ENCODE results near the gene MRGPRE.

MRGPRE gene

DNA sequence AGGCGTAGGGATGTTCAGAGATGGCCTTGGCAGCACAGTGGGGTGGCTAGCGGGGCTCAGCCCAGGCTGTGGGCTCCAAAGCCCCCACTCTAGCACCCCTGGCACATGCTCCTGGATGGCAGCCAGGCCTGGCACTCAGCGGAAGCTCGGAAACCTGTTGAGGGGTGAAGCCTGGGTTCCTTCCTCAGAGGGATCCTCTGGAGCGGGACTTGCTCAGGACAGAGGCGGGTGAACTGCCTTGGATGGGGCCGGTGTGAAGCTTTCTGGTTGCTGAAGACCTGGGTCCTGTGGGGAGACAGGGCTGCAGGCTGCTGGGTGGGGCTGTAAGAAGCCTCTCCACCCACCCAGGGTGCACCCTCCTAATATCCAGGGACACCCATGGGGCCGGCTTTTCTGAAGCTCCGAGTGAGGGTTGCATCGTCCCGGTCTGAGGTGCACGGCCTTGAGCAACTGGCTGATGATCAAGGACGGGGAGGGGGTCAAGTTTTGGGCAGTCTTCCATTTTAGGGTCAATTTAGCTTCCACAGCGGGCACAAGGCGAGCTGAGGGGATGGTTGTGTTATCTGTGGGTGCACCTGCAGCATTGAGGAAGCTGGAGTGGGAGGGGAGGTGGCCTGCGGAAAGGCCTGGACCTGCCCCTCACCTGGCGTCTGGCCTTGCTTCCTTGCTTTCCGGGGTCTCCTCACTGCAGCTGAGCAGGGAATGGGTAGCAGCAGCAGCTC lies 5.2 kb downstream of the MRGPRE start:
- no peak for DNase-seq (ENCODE audit: low read depth in 4 of 4, low spot score in 1 of 4)

DNA sequence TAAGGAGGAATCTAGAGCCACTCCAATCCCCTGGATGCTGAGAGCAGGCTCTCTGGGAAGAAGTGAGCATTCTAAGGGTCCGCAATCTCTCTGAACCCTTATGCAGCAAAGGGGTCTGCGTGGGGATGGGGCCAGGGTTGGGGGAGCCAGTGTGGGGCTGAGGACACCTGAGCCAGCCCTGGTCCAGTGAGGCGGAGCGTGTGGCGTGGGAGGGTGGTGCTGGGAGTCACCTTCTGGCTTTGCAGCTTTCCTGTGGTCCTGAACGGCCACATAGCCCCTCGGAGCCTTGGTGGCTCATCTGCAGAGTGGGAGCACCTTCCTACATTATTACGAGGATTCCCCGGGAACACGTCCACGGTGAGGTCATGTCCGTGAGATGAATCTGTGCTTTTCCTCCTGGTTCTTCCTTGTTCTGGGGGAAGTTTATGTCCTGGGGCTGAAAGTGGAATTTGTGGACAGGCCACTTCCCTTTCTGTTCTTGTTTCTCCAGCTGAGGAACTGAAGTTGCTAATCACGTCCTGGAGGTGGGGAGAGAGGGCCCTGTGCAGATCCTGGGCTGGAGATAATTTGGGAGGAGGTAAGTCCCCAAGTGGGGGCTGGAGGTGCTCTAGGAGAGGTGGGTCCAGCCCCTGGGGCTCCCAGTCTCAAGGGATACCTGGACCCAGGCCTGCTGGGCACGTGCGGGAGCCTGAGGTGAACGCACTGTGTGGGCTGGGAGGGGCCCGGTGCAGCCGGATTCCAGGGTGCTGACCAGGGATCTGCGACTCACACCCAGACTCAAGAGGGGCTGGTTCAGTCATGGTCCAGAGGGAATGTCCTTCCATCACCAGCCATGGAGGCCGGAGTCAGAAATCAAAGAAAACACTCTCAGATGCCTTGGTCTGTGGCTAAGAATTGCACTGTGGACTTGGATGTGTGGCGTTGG lies 6.1 kb downstream of the MRGPRE start:
- DNase-seq (ENCODE audit: low read depth in 4 of 4, low spot score in 1 of 4): no peak

DNA sequence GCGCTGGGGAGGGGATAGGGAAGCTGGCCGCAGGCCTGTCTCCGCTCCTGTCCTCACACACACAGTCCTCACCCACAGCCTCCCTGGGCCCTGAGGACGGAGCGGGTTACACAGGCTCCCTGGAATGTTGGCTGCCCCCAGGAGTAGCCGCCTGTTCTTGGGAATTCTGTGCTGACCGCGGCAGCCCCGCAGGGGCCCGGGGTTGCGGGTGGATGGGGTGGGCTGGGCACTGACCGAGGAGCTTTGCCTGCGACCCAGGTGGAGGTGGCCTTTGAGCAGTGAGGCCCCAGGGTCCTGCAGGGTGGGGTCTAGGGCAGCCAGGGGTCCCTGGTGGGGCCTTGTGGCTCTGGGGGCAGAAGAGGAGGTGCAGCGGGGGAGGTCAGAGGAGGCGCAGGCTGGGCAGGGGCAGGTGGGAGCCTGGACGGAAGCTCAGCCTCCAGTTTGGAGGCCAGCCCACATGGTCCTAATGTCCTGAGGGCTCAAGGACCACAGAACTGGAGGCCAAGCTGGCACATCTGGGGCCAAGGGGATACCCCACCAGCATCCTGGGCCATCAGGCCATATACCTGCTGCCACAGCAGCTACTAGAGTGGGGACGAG lies 7.0 kb downstream of the MRGPRE start:
- DNase-seq (ENCODE audit: low read depth in 4 of 4, low spot score in 1 of 4): no peak

DNA sequence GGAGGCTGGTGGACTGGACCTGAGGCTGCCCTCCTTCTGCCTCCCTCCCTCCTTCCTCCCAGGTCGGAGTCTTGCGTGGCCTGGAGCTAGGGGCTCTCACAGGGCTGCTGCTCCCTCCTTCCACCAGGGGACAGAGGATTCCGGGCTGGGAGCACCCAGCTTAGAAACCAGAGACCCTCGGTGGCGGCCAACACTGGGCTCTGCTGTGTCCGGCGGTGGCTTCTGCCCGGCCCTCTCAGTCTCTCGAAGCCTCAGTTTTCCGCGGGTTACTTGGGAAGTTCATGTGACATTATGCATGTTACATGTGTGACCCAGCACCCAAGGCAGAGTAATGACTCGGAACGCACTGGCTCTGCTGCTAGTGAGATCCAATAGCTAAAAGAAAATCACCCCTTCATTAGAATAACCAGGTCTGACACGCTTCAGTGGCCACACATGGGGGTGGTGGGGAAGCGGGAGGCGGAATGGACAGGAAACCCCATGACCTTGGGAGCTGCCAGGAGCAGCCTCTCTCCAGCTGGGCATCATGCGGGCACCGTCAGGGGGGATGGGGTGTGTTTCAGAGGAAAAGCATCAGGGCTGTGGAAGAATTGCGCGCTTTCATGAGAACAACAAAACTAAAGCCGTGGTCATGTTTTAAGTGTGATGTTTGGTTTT lies 7.7 kb downstream of the MRGPRE start:
- no peak for DNase-seq (ENCODE audit: low read depth in 4 of 4, low spot score in 1 of 4)

- no peak for DNase-seq (ENCODE audit: low read depth in 4 of 4, low spot score in 1 of 4)
Measured at GRCh38 chr11:3223932-3224381, 8.3 kb downstream of the MRGPRE start.

DNA sequence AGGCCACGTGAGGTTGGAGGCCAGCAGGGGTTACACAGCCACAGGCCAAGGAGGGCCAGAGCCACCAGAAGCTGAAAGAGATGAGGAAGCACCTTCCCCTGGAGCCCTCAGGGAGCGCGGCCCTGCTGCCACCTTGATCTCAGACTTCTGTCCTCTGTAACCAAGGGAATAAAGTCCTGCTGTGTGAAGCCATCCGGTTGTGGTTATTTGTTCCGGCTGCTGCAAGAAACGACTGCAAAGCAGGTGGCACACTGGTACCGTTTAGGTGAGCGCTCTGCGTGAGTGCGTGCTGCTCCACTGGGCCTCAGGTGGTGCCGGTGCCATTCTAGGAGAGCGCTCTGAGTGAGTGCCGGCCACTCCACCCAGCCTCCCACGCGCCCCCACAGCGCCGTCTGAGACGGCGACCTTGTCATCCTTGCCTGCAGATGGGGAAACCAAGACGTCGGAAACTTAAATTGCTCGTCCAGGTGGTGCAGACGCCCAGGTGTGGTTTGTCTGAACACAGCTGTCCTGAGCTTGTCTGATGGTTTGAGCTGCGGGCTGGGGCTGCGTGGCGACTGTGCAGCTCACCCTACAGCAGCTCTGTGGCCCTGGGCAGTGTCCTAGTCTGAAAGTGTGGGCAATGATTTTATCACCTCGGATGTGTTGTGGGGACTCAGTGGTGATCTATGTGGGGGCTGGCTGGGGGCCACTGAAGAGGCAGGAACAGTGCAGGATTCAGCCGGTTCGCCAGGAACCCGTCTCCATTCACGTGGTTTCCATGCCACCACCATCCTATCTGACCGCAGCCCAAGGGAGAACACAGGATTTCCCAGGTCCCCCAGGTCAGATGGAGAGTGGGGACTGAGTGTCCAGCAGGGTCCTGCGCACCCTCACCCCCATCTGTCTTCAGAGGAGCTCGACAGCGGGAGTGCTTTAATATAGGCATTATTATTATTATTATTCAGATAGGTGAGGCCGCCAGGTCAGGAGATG lies 9.0 kb downstream of the MRGPRE start:
- no peak for DNase-seq (ENCODE audit: low read depth in 4 of 4, low spot score in 1 of 4)

- no peak for DNase-seq (ENCODE audit: low read depth in 4 of 4, low spot score in 1 of 4)
Measured at GRCh38 chr11:3222003-3222855, 10.0 kb downstream of the MRGPRE start.

DNA sequence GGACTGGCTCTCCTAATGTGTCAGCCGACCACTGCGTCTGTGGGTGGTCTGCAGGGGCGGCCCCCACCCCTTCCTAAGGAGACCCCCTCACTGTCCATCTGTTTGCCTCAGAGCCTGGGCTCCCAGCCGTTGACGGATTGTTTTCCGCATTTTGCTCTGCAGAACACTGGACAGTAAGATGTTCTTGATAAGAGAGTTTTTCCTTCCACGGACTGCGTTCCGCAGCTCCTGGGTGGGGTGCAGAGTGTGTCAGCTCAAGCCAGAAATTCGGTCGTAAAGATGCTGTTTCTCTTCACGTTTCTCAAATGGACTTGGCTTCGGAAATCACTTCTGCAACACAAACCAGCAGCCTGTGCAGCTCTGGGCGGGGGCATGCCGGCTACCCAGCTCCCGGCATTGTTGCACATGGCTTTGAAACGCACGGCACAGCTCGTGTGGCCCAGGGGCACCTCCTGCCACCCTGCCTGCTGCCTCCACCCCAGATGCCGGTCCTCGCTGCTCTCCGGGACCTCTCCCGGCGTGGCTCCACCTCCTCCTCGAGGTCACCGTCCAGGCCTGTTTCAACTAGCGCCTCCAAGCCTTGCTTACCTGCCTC lies 10.7 kb downstream of the MRGPRE start:
- no peak for DNase-seq (ENCODE audit: low read depth in 4 of 4, low spot score in 1 of 4)

- no peak for DNase-seq (ENCODE audit: low read depth in 4 of 4, low spot score in 1 of 4)
Measured at GRCh38 chr11:3220521-3221407, 11.5 kb downstream of the MRGPRE start.

DNA sequence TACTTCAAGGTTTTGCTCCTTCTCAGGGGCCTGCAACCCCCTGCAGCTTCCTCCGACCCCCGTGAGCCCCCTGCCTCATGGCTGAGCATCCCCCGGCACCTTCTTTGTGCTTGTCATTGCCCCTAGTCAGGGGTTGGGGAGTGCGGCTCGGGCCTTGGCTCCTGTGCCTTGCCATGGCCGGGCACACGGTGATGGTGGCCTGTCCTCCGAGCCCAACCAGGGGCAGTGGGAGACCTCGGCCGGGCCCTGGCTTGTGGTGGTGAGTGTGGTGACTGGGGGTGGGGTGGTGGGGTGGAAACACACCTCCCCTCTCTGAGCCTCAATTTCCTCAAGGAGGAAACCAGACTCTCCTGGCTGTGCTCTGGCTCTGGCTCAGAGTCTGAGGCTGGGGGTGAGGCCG lies 12.1 kb downstream of the MRGPRE start:
- no peak for DNase-seq (ENCODE audit: low read depth in 4 of 4, low spot score in 1 of 4)

- DNase-seq (ENCODE audit: low read depth in 4 of 4, low spot score in 1 of 4): no peak
Measured at GRCh38 chr11:3219281-3219892, 12.8 kb downstream of the MRGPRE start.

DNA sequence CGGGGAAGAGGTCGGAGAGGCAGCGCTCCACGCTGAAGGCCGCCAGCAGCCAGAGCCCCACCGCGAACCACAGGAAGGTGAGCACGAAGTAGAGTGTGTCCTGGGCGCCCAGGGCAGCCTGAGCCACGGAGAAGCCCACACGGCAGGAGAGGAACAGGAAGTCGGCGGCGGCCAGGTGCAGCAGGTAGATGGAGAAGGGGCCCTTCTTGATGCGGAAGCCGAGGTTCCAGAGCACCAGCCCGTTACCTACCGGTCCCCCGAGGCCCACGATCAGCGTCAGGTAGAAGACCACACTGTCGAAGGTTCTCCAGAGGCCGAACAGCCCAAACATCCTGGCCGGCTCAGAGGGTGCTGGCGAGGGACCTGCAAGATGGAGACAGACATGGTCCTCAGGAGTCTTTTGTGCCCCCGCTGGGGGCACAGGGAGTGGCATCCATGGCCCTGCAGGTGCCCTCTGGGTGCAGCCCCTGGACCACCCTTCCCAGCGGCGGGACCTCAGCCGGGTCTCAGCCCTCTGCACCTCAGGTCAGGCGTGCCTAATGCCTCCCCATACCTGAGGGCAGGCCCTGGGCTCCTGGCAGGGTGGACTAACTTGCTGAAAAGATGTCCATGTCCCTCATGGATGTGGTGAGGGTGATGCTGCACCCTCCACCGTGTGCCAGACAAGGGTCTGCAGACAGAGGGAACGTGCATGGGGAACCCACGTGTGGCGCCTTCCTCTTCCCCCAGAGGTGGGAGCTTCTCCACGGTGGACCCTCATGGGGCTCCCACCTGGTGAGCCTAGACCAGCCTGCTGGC lies 13.5 kb downstream of the MRGPRE start, which contains the start of gene MRGPRG:
Gene MRGPRG (minus strand): TSS at position 331 of the 798 bp plus-strand sequence. CDS start 0 bp downstream, at position 331.
- DNase-seq (ENCODE audit: low read depth in 4 of 4, low spot score in 1 of 4): no peak

GRCh38 chr11:3217818-3218482 lies 14.3 kb downstream of the MRGPRE start:
- no peak for DNase-seq (ENCODE audit: low read depth in 4 of 4, low spot score in 1 of 4)

GRCh38 chr11:3216027-3216525 lies 16.1 kb downstream of the MRGPRE start:
- no peak for DNase-seq (ENCODE audit: low read depth in 4 of 4, low spot score in 1 of 4)

DNA sequence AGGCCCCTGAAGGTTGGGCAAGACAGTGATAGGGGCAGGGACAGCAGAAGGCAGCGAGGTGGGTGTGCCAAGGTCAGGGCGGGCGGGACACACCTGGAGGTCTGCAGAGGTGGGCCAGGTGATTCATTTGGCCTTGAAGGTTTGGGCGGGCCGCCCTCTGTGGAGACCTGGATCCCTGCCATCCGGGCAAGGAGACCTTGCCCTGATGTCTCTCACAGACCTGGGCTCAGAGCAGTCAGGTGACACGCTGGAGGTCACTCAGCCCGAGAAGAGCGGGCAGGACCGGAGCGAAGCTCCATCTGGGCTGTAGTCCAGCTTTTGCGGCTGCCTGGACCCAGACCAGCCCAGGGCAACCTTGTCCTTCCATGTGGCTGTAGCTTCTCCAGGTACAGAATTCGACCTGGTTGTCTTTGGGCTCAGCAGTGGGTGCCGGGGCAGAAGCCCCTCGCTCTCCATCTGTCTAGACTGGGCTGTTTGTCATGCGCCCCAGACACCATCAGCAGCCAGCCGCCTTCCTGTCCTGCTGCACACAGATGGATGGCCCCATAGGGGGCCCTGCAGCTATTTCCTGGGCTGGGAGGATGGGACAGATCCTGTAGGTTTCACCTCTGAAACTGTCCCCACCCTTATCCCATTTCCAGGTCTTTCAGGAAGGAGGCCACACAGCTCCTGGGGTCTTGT lies 16.7 kb downstream of the MRGPRE start:
- no peak for DNase-seq (ENCODE audit: low read depth in 4 of 4, low spot score in 1 of 4)

All from stimulated activated CD4-positive, alpha-beta T cell treated with anti-CD3 and anti-CD28 coated beads, Interleukin-1b, Interleukin-23, amount 100 ng/mL, for 24 hours (primary cell).